Mesendoderm (in vitro differentiated cells): ENCODE results near the gene KCNB1.
A peak's percentile ranks its signal among the peaks of the same experiment; 100 is the strongest.

ENCODE experiments used
- DNase-seq: peaks from one replicate; pipeline ENCODE4 v3.0.0; 2013
- H2AK5ac ChIP-seq: 2 replicates; pipeline ENCODE4 v1.6.1; 2013; ENCODE audit warnings: low read length, inconsistent platforms
- H2BK120ac ChIP-seq: 2 replicates; pipeline ENCODE4 v1.6.1; 2013; ENCODE audit warnings: low read depth, mild to moderate bottlenecking, low read length, moderate library complexity, mixed read lengths
- H2BK15ac ChIP-seq: replicated peaks from 2 replicates; pipeline ENCODE4 v1.6.1; 2013; ENCODE audit warnings: low read depth, mild to moderate bottlenecking, moderate library complexity
- H2BK5ac ChIP-seq: 2 replicates; pipeline ENCODE4 v1.6.1; 2013; ENCODE audit warnings: low read length, inconsistent platforms
- H3K18ac ChIP-seq: 2 replicates; pipeline ENCODE4 v1.6.1; 2013; ENCODE audit warnings: mild to moderate bottlenecking, low read length, mixed read lengths
- H3K23ac ChIP-seq: one replicate; pipeline ENCODE4 v1.6.1; 2013; ENCODE audit warnings: low read length
- H3K27ac ChIP-seq: 2 replicates; pipeline ENCODE4 v1.5.1; 2013; ENCODE audit warnings: low read depth, mild to moderate bottlenecking, inconsistent platforms, low read length, moderate library complexity
- H3K27me3 ChIP-seq: 2 replicates; pipeline ENCODE4 v1.6.1; 2013; ENCODE audit warnings: low read length, control low read depth, mild to moderate bottlenecking, inconsistent platforms; ENCODE audit not compliant: insufficient read depth, poor library complexity
- H3K36me3 ChIP-seq: 2 replicates; pipeline ENCODE4 v1.6.1; 2013; ENCODE audit warnings: low read length, inconsistent platforms; ENCODE audit not compliant: control insufficient read depth, insufficient read depth
- H3K4ac ChIP-seq: one replicate; pipeline ENCODE4 v1.6.1; 2013; ENCODE audit warnings: low read depth, mild to moderate bottlenecking, low read length, moderate library complexity
- H3K4me1 ChIP-seq: 2 replicates; pipeline ENCODE4 v1.6.1; 2013; ENCODE audit warnings: low read depth, low read length, inconsistent platforms; ENCODE audit not compliant: control insufficient read depth
- H3K4me2 ChIP-seq: 2 replicates; pipeline ENCODE4 v1.6.1; 2013; ENCODE audit warnings: low read length
- H3K4me3 ChIP-seq: 2 replicates; pipeline ENCODE4 v1.5.1; 2013; ENCODE audit warnings: mild to moderate bottlenecking, low read length
- H3K56ac ChIP-seq: one replicate; pipeline ENCODE4 v1.6.1; 2013; ENCODE audit warnings: low read length
- H3K79me1 ChIP-seq: 2 replicates; pipeline ENCODE4 v1.6.1; 2013; ENCODE audit warnings: low read length, inconsistent platforms
- H3K79me2 ChIP-seq: 2 replicates; pipeline ENCODE4 v1.6.1; 2013; ENCODE audit warnings: mild to moderate bottlenecking, low read length; ENCODE audit not compliant: control insufficient read depth, insufficient read depth
- H3K9ac ChIP-seq: 2 replicates; pipeline ENCODE4 v1.6.1; 2013; ENCODE audit warnings: low read length, inconsistent platforms
- H4K5ac ChIP-seq: one replicate; pipeline ENCODE4 v1.6.1; 2013; ENCODE audit warnings: low read length
- H4K8ac ChIP-seq: one replicate; pipeline ENCODE4 v1.6.1; 2013; ENCODE audit warnings: low read depth, mild to moderate bottlenecking, control low read depth, low read length, moderate library complexity
- WGBS: extraction: QIAGEN DNeasy Blood & Tissue Kit; methylation state at CpG from one replicate; pipeline ENCODE4 v1.1.7; 2013; ENCODE audit warnings: low lambda C conversion rate, missing lambda C conversion rate; ENCODE audit not compliant: insufficient coverage; ENCODE audit errors: extremely low coverage; 5-methylcytosine and 5-hydroxymethylcytosine counted together

KCNB1 gene

DNA sequence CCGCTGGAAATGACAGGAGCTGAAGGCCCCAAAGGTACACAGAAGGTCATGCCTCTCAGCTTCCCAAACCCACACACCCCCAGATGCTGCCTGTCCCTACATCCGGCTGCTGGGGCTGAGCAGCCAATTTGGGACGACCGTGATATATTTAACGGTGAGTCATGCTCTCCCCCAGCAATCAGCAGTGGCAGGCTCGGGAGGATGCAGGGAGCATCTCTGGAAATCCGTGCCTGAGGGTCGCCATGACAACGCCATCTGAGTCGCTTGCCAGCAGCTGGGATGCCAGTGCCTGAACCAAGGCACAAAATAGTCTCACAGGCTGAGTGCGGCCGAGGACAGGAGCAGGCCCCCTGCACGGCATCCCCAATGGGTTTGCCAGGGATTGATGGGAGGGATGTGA, 57.9 kb downstream of the KCNB1 start:
- no peak overlapping the region for H3K9ac ChIP-seq
- no peak overlapping the region for H2BK5ac ChIP-seq
- H3K4ac ChIP-seq: no peak overlapping the region
- no peak overlapping the region for H2BK120ac ChIP-seq
- peak; percentile 47 for DNase-seq
- H3K79me1 ChIP-seq: no peaks in the 10 kb centered on the region
- no peak overlapping the region for H2BK15ac ChIP-seq
- H4K5ac ChIP-seq: no peak overlapping the region
- H3K27ac ChIP-seq: no peak overlapping the region
- no peaks in the 10 kb centered on the region for H3K79me2 ChIP-seq
- H3K18ac ChIP-seq: no peak overlapping the region
- H3K36me3 ChIP-seq: no peaks in the 10 kb centered on the region
- H3K4me1 ChIP-seq: no peaks in the 10 kb centered on the region
- WGBS: no CpG with 5 or more reads among the region's 13 CpGs
- H3K27me3 ChIP-seq: no peaks in the 10 kb centered on the region
- H3K4me3 ChIP-seq: no peak overlapping the region
- no peak overlapping the region for H3K56ac ChIP-seq
- H3K23ac ChIP-seq: no peak overlapping the region
- H2AK5ac ChIP-seq: no peak overlapping the region
- no peak overlapping the region for H3K4me2 ChIP-seq
- H4K8ac ChIP-seq: no peak overlapping the region

DNA sequence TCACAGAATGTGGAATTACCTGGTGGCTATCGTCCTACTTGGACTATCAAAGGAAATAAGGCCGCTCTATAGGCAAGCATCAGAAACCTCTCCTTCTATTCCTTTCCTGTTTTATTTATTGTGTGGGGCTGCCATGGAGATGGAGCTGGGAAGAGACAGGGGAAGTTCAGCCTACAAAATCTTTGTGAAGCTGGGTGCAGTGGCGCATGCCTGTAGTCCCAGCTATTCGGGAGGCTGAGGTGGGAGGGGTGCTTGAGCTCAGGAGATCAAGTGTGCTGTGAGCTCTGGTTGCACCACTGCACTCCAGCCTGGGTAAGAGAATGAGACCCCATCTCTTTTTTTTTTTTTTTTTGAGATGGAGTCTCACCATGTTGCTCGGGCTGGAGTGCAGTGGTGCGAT, 60.3 kb downstream of the KCNB1 start:
- Histone ChIP-seq H4K5ac (no peak overlapping the region), H3K23ac (no peak overlapping the region), H3K79me2 (no peaks in the 10 kb centered on the region), H2BK120ac (no peak overlapping the region), H3K27me3 (no peaks in the 10 kb centered on the region), H3K4me1 (no peaks in the 10 kb centered on the region), H2BK5ac (no peak overlapping the region), H3K4me3 (no peak overlapping the region), H3K9ac (no peak overlapping the region), H2AK5ac (no peak overlapping the region), H4K8ac (no peak overlapping the region), H3K79me1 (no peaks in the 10 kb centered on the region), H3K36me3 (no peaks in the 10 kb centered on the region), H3K4ac (no peak overlapping the region), H2BK15ac (no peak overlapping the region), H3K56ac (no peak overlapping the region), H3K27ac (no peak overlapping the region), H3K18ac (no peak overlapping the region), H3K4me2 (no peak overlapping the region)
- WGBS: no CpG with 5 or more reads among the region's 6 CpGs
- DNase-seq: no peak

DNA sequence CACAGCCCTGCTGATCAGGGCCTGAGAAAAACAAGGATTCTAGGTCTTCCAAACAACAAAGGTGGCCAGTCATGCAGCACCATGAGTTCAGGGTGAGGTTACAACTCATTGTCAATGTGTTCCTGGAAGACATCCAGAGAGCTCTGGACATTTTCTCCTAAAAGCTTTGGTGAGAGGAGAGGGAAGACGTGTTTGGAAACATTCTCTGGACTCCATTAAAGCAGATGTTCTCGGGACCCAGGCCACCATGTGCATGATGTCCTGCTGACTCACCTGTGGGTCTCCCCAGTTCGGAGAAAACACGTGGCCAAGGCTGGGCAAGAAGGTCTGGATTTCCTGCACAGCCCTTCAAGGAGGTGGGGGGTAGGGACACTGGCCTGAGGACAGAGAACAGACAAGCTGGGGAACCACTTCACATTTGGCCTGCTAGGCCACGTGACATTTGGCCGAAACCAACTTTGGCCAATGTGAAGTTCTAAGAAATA, 61.6 kb downstream of the KCNB1 start:
- Histone ChIP-seq H3K4ac (no peak overlapping the region), H3K9ac (no peak overlapping the region), H3K23ac (no peak overlapping the region), H3K36me3 (no peaks in the 10 kb centered on the region), H3K79me1 (no peaks in the 10 kb centered on the region), H3K4me3 (no peak overlapping the region), H3K18ac (no peak overlapping the region), H3K79me2 (no peaks in the 10 kb centered on the region), H4K5ac (no peak overlapping the region), H3K27ac (no peak overlapping the region), H3K56ac (no peak overlapping the region), H3K4me2 (no peak overlapping the region), H2BK5ac (no peak overlapping the region), H2BK15ac (no peak overlapping the region), H4K8ac (no peak overlapping the region), H3K4me1 (no peaks in the 10 kb centered on the region), H3K27me3 (no peaks in the 10 kb centered on the region), H2BK120ac (no peak overlapping the region), H2AK5ac (no peak overlapping the region)
- no CpG with 5 or more reads among the region's 6 CpGs for WGBS
- DNase-seq: no peak

DNA sequence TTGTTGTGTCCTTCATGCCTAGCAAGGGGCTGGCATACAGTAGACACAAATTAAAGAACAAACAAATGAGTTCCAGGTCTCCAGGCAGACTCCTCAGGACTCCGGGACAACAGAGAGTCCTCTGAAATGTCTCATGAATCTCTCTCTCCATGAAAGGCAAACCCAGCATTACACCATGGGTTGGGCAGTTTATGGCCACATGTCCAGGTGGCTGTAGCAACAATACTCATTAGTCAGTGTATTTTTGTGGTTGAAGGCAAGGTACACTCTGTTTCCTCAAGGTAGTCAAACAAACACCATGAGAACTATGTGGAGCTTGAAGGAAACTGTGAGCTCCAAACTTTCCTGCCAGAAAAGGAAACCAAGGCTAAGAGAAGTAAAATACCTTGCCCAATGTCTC, 62.2 kb downstream of the KCNB1 start:
- Histone ChIP-seq H3K4me3 (no peak overlapping the region), H3K79me1 (no peaks in the 10 kb centered on the region), H3K4ac (no peak overlapping the region), H3K4me1 (no peaks in the 10 kb centered on the region), H2BK120ac (no peak overlapping the region), H2BK15ac (no peak overlapping the region), H3K9ac (no peak overlapping the region), H4K5ac (no peak overlapping the region), H3K27me3 (no peaks in the 10 kb centered on the region), H2BK5ac (no peak overlapping the region), H3K27ac (no peak overlapping the region), H3K79me2 (no peaks in the 10 kb centered on the region), H3K56ac (no peak overlapping the region), H3K18ac (no peak overlapping the region), H2AK5ac (no peak overlapping the region), H3K4me2 (no peak overlapping the region), H3K23ac (no peak overlapping the region), H4K8ac (no peak overlapping the region), H3K36me3 (no peaks in the 10 kb centered on the region)
- no peak for DNase-seq
- no CpG with 5 or more reads among the region's 1 CpG for WGBS

DNA sequence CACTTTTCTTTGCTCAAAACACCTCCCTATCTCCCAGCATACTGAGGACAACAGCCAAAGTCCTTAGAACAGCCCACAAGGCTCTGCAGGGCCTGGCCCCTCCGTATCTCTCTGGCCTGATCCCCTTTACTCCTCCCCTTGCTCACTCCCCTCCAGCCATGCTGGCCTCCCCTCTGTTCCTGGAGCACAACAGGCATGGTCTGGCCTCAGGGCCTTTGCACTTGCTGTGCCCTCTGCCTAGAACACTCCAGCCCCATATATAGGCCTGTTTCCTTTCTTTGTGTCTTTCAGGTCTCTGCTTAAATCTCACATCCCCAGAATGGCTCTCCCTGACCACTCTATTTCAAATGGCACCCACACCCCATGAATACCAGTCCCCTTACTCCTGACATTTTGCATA, 62.7 kb downstream of the KCNB1 start:
- Histone ChIP-seq H4K5ac (no peak overlapping the region), H3K56ac (no peak overlapping the region), H3K23ac (no peak overlapping the region), H2BK120ac (no peak overlapping the region), H4K8ac (no peak overlapping the region), H3K79me1 (no peaks in the 10 kb centered on the region), H2BK5ac (no peak overlapping the region), H2BK15ac (no peak overlapping the region), H3K4me1 (no peaks in the 10 kb centered on the region), H3K27ac (no peak overlapping the region), H3K4me2 (no peak overlapping the region), H2AK5ac (no peak overlapping the region), H3K36me3 (no peaks in the 10 kb centered on the region), H3K18ac (no peak overlapping the region), H3K79me2 (no peaks in the 10 kb centered on the region), H3K4ac (no peak overlapping the region), H3K9ac (no peak overlapping the region), H3K27me3 (no peaks in the 10 kb centered on the region), H3K4me3 (no peak overlapping the region)
- no peak for DNase-seq
- no CpG with 5 or more reads among the region's 1 CpG for WGBS

DNA sequence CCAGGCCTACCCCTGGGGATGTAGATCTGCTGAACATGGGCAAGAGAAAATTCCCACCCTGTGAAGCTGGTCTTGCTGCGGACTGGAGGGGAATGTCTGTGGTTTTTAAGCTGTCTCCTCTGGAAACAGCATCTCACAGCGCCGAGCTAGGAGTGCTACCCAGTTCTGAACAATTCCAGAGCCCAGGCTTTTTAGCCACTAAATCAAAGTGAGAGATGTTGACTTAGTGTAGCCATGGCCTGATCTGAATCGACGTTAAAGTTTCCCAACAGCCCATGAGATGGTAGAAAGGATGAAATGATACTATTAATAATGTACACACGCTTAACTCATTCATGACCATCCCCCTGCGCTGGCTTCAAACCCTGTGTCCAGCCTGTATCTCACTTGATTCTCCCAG, 63.7 kb downstream of the KCNB1 start:
- Histone ChIP-seq H3K4me3 (no peak overlapping the region), H2BK5ac (no peak overlapping the region), H3K27ac (no peak overlapping the region), H3K4me1 (no peaks in the 10 kb centered on the region), H3K18ac (no peak overlapping the region), H3K79me2 (no peaks in the 10 kb centered on the region), H2BK120ac (no peak overlapping the region), H3K56ac (no peak overlapping the region), H4K8ac (no peak overlapping the region), H4K5ac (no peak overlapping the region), H3K36me3 (no peaks in the 10 kb centered on the region), H2AK5ac (no peak overlapping the region), H2BK15ac (no peak overlapping the region), H3K23ac (no peak overlapping the region), H3K9ac (no peak overlapping the region), H3K4ac (no peak overlapping the region), H3K4me2 (no peak overlapping the region), H3K79me1 (no peaks in the 10 kb centered on the region), H3K27me3 (no peaks in the 10 kb centered on the region)
- no peak for DNase-seq
- WGBS: no CpG with 5 or more reads among the region's 7 CpGs
